Skin epidermis (tissue), 12 donors: ENCODE data around the gene NFAT5.
"Not testable (repeated sequence)": the region's sequence is repeated elsewhere in the genome, so short reads cannot be mapped to it uniquely, and the experiment has no call there.

Experiments
- H3K27ac ChIP-seq, 21 experiments: fragments of 200-600 bp; sonication (generic) in 11 of 21; one replicate each; pipeline ENCODE4 v1.5.0; 2020; ENCODE audit warnings: mild to moderate bottlenecking in 3 of 21, inconsistent platforms in 2 of 21, moderate library complexity in 2 of 21
- H3K4me3 ChIP-seq, 7 experiments: fragments of 200-600 bp; sonication (generic) in 2 of 7; one replicate each; pipeline ENCODE4 v1.5.0; 2020; ENCODE audit warnings: inconsistent platforms in 2 of 7, mild to moderate bottlenecking in 2 of 7, moderate library complexity in 1 of 7

Gene NFAT5

GRCh38 chr16:69553332-69553731, 12.4 kb upstream of the NFAT5 start:
- Histone ChIP-seq H3K4me3 (no peak overlapping the region), H3K27ac (no peak overlapping the region)

- no peak overlapping the region for H3K27ac ChIP-seq
Measured at GRCh38 chr16:69554495-69554894, 11.3 kb upstream of the NFAT5 start.

GRCh38 chr16:69555437-69555836, 10.3 kb upstream of the NFAT5 start:
- H3K4me3 ChIP-seq = no peak overlapping the region
- H3K27ac ChIP-seq = no peak overlapping the region

More at GRCh38 chr16:69554495-69554894, 11.3 kb upstream of the NFAT5 start:
- no peak overlapping the region for H3K4me3 ChIP-seq

- H3K27ac ChIP-seq = no peak overlapping the region
- H3K4me3 ChIP-seq = no peak overlapping the region
Measured at GRCh38 chr16:69555867-69556266, 9.9 kb upstream of the NFAT5 start.

- Histone ChIP-seq H3K27ac (no peak overlapping the region), H3K4me3 (no peak overlapping the region)
Measured at GRCh38 chr16:69559164-69559563, 6.6 kb upstream of the NFAT5 start.

GRCh38 chr16:69561367-69561766, 4.4 kb upstream of the NFAT5 start:
- H3K27ac ChIP-seq, H3K4me3 ChIP-seq: not testable (repeated sequence)

GRCh38 chr16:69561901-69562300, 3.9 kb upstream of the NFAT5 start:
- no peak overlapping the region for H3K27ac ChIP-seq

GRCh38 chr16:69562813-69563212, 3.0 kb upstream of the NFAT5 start:
- H3K4me3 ChIP-seq = no peak overlapping the region
- H3K27ac ChIP-seq = no peak overlapping the region

More at GRCh38 chr16:69561901-69562300, 3.9 kb upstream of the NFAT5 start:
- H3K4me3 ChIP-seq = no peak overlapping the region

- H3K4me3 ChIP-seq = peak overlapping the region in 6 of 7 experiments; percentile 65 to 99 (median 94)
- H3K27ac ChIP-seq = peak overlapping the region in 20 of 21 experiments; percentile 21 to 100 (median 98)
Measured at GRCh38 chr16:69563605-69564580, 1.9 kb upstream of the NFAT5 start.

GRCh38 chr16:69564845-69565670, 708 bp upstream of the NFAT5 start:
- Histone ChIP-seq H3K4me3 (peak overlapping the region; percentile 65 to 99 (median 91)), H3K27ac (peak overlapping the region; percentile 89 to 100 (median 99))

- Histone ChIP-seq H3K27ac (peak overlapping the region; percentile 91 to 100 (median 99)), H3K4me3 (peak overlapping the region; percentile 65 to 99 (median 91))
Measured at GRCh38 chr16:69566240-69566980, 644 bp downstream of the NFAT5 start.

GRCh38 chr16:69566981-69567680, 1.4 kb downstream of the NFAT5 start:
- Histone ChIP-seq H3K4me3 (peak overlapping the region; percentile 65 to 99 (median 91)), H3K27ac (peak overlapping the region; percentile 91 to 100 (median 99))

- Histone ChIP-seq H3K27ac (peak overlapping the region in 4 of 21 experiments; percentile 27 to 99 (median 84)), H3K4me3 (no peak overlapping the region)
Measured at GRCh38 chr16:69568676-69569075, 2.9 kb downstream of the NFAT5 start.

- H3K27ac ChIP-seq, H3K4me3 ChIP-seq: not testable (repeated sequence)
Measured at GRCh38 chr16:69578771-69579170, 13.0 kb downstream of the NFAT5 start.

GRCh38 chr16:69579783-69580481, 14.2 kb downstream of the NFAT5 start:
- no peak overlapping the region for H3K4me3 ChIP-seq

GRCh38 chr16:69581297-69581696, 15.5 kb downstream of the NFAT5 start:
- H3K27ac ChIP-seq = no peak overlapping the region
- H3K4me3 ChIP-seq = no peak overlapping the region

More at GRCh38 chr16:69579783-69580481, 14.2 kb downstream of the NFAT5 start:
- H3K27ac ChIP-seq = no peak overlapping the region

GRCh38 chr16:69584493-69584892, 18.7 kb downstream of the NFAT5 start:
- not testable (repeated sequence) for H3K27ac ChIP-seq, H3K4me3 ChIP-seq
